HepG2 (cell line): Measurements from ENCODE around the gene NGEF. TPM values are rescaled to one million over a fixed set of nuclear protein-coding genes. Genes with fewer than 3 reads are reported as not detected.

Experiments
- EEA1 ChIP-seq: sonication (generic); formaldehyde crosslinking; IDR thresholded peaks from 2 replicates; pipeline ENCODE4 v1.5.1; 2020; ENCODE audit warnings: mild to moderate bottlenecking, missing genetic modification reagents, borderline replicate concordance
- HIVEP1 ChIP-seq: sonication (generic); formaldehyde crosslinking; IDR thresholded peaks from 2 replicates; pipeline ENCODE4 v1.4.0; 2020; ENCODE audit warnings: mild to moderate bottlenecking, missing genetic modification reagents
- MED8 ChIP-seq: sonication (generic); formaldehyde crosslinking; IDR thresholded peaks from 2 replicates; pipeline ENCODE4 v1.8.1; 2023; ENCODE audit warnings: mild to moderate bottlenecking, missing genetic modification reagents; ENCODE audit not compliant: insufficient replicate concordance
- RNF219 ChIP-seq: sonication (generic); formaldehyde crosslinking; IDR thresholded peaks from 2 replicates; pipeline ENCODE4 v1.5.0; 2020; ENCODE audit warnings: mild to moderate bottlenecking, missing genetic modification reagents
- TAF15 ChIP-seq: fragments of 200-400 bp; formaldehyde crosslinking; IDR thresholded peaks from one replicate; pipeline ENCODE4 v1.6.1; 2018; ENCODE audit warnings: mild to moderate bottlenecking, low read depth, low read length; ENCODE audit not compliant: poor library complexity, severe bottlenecking
- TRIM24 ChIP-seq: sonication (generic); formaldehyde crosslinking; IDR thresholded peaks from 2 replicates; pipeline ENCODE4 v1.8.0; 2022; ENCODE audit warnings: mild to moderate bottlenecking, missing genetic modification reagents
- WIZ ChIP-seq: sonication (generic); formaldehyde crosslinking; IDR thresholded peaks from 2 replicates; pipeline ENCODE4 v1.5.1; 2020; ENCODE audit warnings: mild to moderate bottlenecking, missing genetic modification reagents
- YEATS2 ChIP-seq: sonication (generic); formaldehyde crosslinking; IDR thresholded peaks from 2 replicates; pipeline ENCODE4 v1.4.0; 2020; ENCODE audit warnings: missing genetic modification reagents, borderline replicate concordance
- ZBTB2 ChIP-seq: sonication (generic); formaldehyde crosslinking; IDR thresholded peaks from 2 replicates; pipeline ENCODE4 v1.8.0; 2022; ENCODE audit warnings: low read depth, missing genetic modification reagents
- ZFP62 ChIP-seq: sonication (generic); formaldehyde crosslinking; IDR thresholded peaks from 2 replicates; pipeline ENCODE4 v1.4.0; 2020; ENCODE audit warnings: missing genetic modification reagents
- ZNF142 ChIP-seq: sonication (generic); formaldehyde crosslinking; IDR thresholded peaks from 2 replicates; pipeline ENCODE4 v1.4.0; 2020; ENCODE audit warnings: missing genetic modification reagents
- ZNF3 ChIP-seq: IDR thresholded peaks from 2 replicates; pipeline ENCODE4 v1.7.0; 2017; ENCODE audit warnings: inconsistent platforms
- ZNF597 ChIP-seq: sonication (generic); formaldehyde crosslinking; IDR thresholded peaks from 2 replicates; pipeline ENCODE4 v1.5.0; 2020; ENCODE audit warnings: missing genetic modification reagents
- ZNF616 ChIP-seq: sonication (generic); formaldehyde crosslinking; IDR thresholded peaks from 2 replicates; pipeline ENCODE4 v1.5.0; 2020; ENCODE audit warnings: low read depth, mild to moderate bottlenecking, missing genetic modification reagents
- ZNF891 ChIP-seq: sonication (generic); formaldehyde crosslinking; IDR thresholded peaks from 2 replicates; pipeline ENCODE4 v1.5.0; 2020; ENCODE audit warnings: mild to moderate bottlenecking, missing genetic modification reagents
- ZSCAN5A ChIP-seq: sonication (generic); formaldehyde crosslinking; IDR thresholded peaks from 2 replicates; pipeline ENCODE4 v1.8.0; 2022; ENCODE audit warnings: mild to moderate bottlenecking, missing genetic modification reagents, borderline replicate concordance
- polyA plus RNA-seq, 8 experiments: library from polyadenylated mRNA; depleted of rRNA in 3 of 8; stranded (reverse) in 7 of 8; unstranded in 1 of 8; fragments of >200 nt; fragmentation: Illumina TruSeq in 4 of 8; extraction: Trizol in 4 of 8; gene quantifications; 2 replicates each; pipeline versions ENCODE4 v1.2.1 to v1.2.3, GENCODE V29; 2011 to 2016; ENCODE audit warnings: low read depth in 4 of 8, missing spikeins in 1 of 8, mixed read lengths in 1 of 8; ENCODE audit not compliant: insufficient read depth in 1 of 8
- total RNA-seq, 5 experiments: library from RNA; depleted of rRNA; stranded (reverse); fragments of >200 nt; fragmentation: Illumina TruSeq; extraction: Trizol; gene quantifications; 2 replicates each; pipeline ENCODE4 v1.2.3, GENCODE V29; 2016; ENCODE audit warnings: low read depth in 1 of 5

NGEF gene
- total and polyA plus RNA-seq, 2 of the 13 experiments (the other 11 are each of a cell fraction or from before 2014, with no cell fraction given): 14.4 to 36.9 TPM

- TF ChIP-seq ZNF142 (CRISPR knock-in tag) (no peak; the same call in 1 of the 2 replicates), ZFP62 (no peak), ZNF891 (peak; percentile 91), RNF219 (CRISPR knock-in tag) (no peak), ZNF616 (CRISPR knock-in tag) (no peak), ZBTB2 (no peak), TRIM24 (CRISPR knock-in tag) (0 out of 2 replicates have a peak, but pooled peaks have one; percentile 37), YEATS2 (0 out of 2 replicates have a peak, but pooled peaks have one; percentile 50), ZSCAN5A (CRISPR knock-in tag) (no peak), ZNF3 (CRISPR knock-in tag) (peak; percentile 100), EEA1 (CRISPR knock-in tag) (no peak), ZNF597 (CRISPR knock-in tag) (no peak), TAF15 (no peak), MED8 (CRISPR knock-in tag) (no peak), HIVEP1 (CRISPR knock-in tag) (peak; percentile 77; the same call in 1 of the 2 replicates), WIZ (no peak)
Observed at GRCh38 chr2:233061591-233062450, 48.8 kb upstream of the NGEF start (continued).
